GM23248 (cell line): ENCODE results near the gene FGF22.

Source experiments
- EZH2 ChIP-seq: fragments of 200-600 bp; sonication (generic); IDR thresholded peaks from 2 replicates; pipeline ENCODE4 v1.6.1; 2018; ENCODE audit warnings: antibody characterized with exemption, mild to moderate bottlenecking; ENCODE audit not compliant: insufficient read depth, poor library complexity, severe bottlenecking
- EZH2phosphoT487 ChIP-seq: fragments of 200-600 bp; sonication (generic); IDR thresholded peaks from 2 replicates; pipeline ENCODE4 v1.6.1; 2018; ENCODE audit warnings: antibody characterized with exemption, moderate library complexity, mild to moderate bottlenecking, low read depth; ENCODE audit not compliant: insufficient read depth

DNA sequence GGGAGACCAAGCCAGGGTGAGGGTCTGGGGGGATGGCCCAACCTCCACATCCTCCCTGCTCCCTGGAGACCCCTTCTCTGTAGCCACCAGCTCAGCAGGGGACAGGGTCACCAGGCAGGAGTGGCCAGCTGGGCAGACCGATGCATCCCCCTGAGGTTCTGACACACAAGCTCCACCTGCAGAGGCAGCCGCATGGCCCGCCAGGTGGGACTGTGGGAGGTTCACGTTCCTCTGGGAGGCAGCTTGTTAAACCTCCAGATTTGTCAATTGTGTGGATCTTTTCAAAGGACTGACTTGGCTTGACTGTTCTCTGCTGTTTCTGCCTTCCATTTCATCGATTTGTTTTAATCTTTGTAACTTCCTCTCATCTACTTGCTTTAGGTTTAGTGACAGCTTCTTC is 14.4 kb upstream of the FGF22 start:
- TF ChIP-seq EZH2 (no peak), EZH2phosphoT487 (no peak)
